Sigmoid colon (tissue), 4 donors: ENCODE data around the gene POU5F2.

ENCODE experiments used
- EP300 ChIP-seq, 4 donors: sonication (generic); formaldehyde crosslinking; IDR thresholded peaks; one replicate each; pipeline ENCODE4 v1.6.1; 2017; ENCODE audit warnings: antibody characterized with exemption in 4 of 4
- POLR2A ChIP-seq, 2 donors: fragments of 450-650 bp; IDR thresholded peaks; one replicate each; pipeline ENCODE4 v1.6.1; 2016; ENCODE audit warnings: antibody characterized with exemption in 2 of 2, mild to moderate bottlenecking in 2 of 2, moderate library complexity in 2 of 2
- TF ChIP-seq, protein P1 (sequence below), 4 experiments: fragments of 450-650 bp in 3 of 4; fragments of 200-600 bp in 1 of 4; IDR thresholded peaks; one replicate each; pipeline ENCODE4 v1.5.1; 2016 to 2019; ENCODE audit warnings: antibody characterized with exemption in 4 of 4, mild to moderate bottlenecking in 3 of 4, moderate library complexity in 2 of 4

DNA sequence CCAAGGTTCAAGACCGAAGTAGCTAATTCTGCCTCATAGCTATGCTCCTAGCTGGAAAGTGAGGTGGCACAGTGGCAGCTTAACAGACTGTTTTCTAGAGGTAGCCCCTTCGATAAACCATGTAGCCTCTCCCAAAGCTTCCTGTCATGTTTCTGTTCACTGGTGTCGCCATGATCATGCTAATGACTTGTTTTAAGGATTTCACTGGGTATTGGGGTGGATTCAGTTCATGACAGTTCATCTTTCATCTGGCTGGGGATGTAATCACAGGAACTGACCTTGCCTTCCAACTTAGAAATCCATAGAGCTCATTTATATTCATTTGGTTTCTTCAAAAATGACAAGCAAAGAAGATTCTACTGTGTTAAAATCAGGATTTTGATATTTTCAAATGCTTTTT lies 9.4 kb downstream of the POU5F2 start:
- no peak for TF ChIP-seq POLR2A (IDR thresholded peaks at IDR 0.05)
- TF ChIP-seq, protein P1, sequence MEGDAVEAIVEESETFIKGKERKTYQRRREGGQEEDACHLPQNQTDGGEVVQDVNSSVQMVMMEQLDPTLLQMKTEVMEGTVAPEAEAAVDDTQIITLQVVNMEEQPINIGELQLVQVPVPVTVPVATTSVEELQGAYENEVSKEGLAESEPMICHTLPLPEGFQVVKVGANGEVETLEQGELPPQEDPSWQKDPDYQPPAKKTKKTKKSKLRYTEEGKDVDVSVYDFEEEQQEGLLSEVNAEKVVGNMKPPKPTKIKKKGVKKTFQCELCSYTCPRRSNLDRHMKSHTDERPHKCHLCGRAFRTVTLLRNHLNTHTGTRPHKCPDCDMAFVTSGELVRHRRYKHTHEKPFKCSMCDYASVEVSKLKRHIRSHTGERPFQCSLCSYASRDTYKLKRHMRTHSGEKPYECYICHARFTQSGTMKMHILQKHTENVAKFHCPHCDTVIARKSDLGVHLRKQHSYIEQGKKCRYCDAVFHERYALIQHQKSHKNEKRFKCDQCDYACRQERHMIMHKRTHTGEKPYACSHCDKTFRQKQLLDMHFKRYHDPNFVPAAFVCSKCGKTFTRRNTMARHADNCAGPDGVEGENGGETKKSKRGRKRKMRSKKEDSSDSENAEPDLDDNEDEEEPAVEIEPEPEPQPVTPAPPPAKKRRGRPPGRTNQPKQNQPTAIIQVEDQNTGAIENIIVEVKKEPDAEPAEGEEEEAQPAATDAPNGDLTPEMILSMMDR (IDR thresholded peaks at IDR 0.05) = no peak
- no peak for TF ChIP-seq EP300 (IDR thresholded peaks at IDR 0.05)
